Neural cell (in vitro differentiated cells): ENCODE data around the gene VKORC1. TPM values are rescaled to one million over a fixed set of nuclear protein-coding genes. Genes with fewer than 3 reads are reported as not detected.

ENCODE experiments used
- H2AFZ ChIP-seq: fragments of 200-600, 300-800 bp; sonication (generic), shearing (Covaris generic); 2 replicates; pipeline ENCODE4 v1.6.0; 2014; ENCODE audit warnings: low read depth, mild to moderate bottlenecking, antibody characterized with exemption, low read length, moderate library complexity
- H3F3A ChIP-seq: fragments of 200-600 bp; shearing (Covaris generic); 2 replicates; pipeline ENCODE4 v1.6.1; 2016; ENCODE audit warnings: mild to moderate bottlenecking, moderate library complexity, mixed read lengths, antibody characterized with exemption, low read length; ENCODE audit not compliant: insufficient read depth, poor library complexity, severe bottlenecking
- H3K27ac ChIP-seq: fragments of 200-600, 300-800 bp; sonication (generic), shearing (Covaris generic); 2 replicates; pipeline ENCODE4 v1.5.1; 2014; ENCODE audit warnings: mild to moderate bottlenecking, low read length, moderate library complexity
- H3K27me3 ChIP-seq: fragments of 300-800, 200-600 bp; sonication (generic), shearing (Covaris generic); 2 replicates; pipeline ENCODE4 v1.6.0; 2014; ENCODE audit warnings: mild to moderate bottlenecking, low read depth, low read length, moderate library complexity; ENCODE audit not compliant: insufficient read depth
- H3K36me3 ChIP-seq: fragments of 300-800, 200-600 bp; sonication (generic), shearing (Covaris generic); 2 replicates; pipeline ENCODE4 v1.5.1; 2014; ENCODE audit warnings: mild to moderate bottlenecking, antibody characterized with exemption, low read length, moderate library complexity; ENCODE audit not compliant: insufficient read depth
- H3K4me2 ChIP-seq: fragments of 300-800, 200-600 bp; sonication (generic), shearing (Covaris generic); 2 replicates; pipeline ENCODE4 v1.6.0; 2014; ENCODE audit warnings: mild to moderate bottlenecking, low read length
- H3K4me3 ChIP-seq: fragments of 300-800, 200-600 bp; sonication (generic), shearing (Covaris generic); 2 replicates; pipeline ENCODE4 v1.5.1; 2014; ENCODE audit warnings: mild to moderate bottlenecking, low read length, moderate library complexity
- H3K79me2 ChIP-seq: fragments of 200-600 bp; shearing (Covaris generic); replicated peaks from 2 replicates; pipeline ENCODE4 v1.6.0; 2014; ENCODE audit warnings: mild to moderate bottlenecking, low read length, moderate library complexity; ENCODE audit not compliant: insufficient read depth
- H3K9ac ChIP-seq: fragments of 300-800, 200-600 bp; sonication (generic), shearing (Covaris generic); 2 replicates; pipeline ENCODE4 v1.6.1; 2016; ENCODE audit warnings: mild to moderate bottlenecking, low read length, mixed read lengths
- H3K9me2 ChIP-seq: fragments of 200-600 bp; shearing (Covaris generic); 2 replicates; pipeline ENCODE4 v1.6.1; 2016; ENCODE audit warnings: mild to moderate bottlenecking, low read length, mixed read lengths; ENCODE audit not compliant: insufficient read depth
- H3K9me3 ChIP-seq: fragments of 200-600, 300-800 bp; sonication (generic), shearing (Covaris generic); 2 replicates; pipeline ENCODE4 v1.6.1; 2016; ENCODE audit warnings: mild to moderate bottlenecking, mixed run types, low read length, moderate library complexity, mixed read lengths
- H4K20me1 ChIP-seq: fragments of 200-600 bp; shearing (Covaris generic); 2 replicates; pipeline ENCODE4 v1.6.1; 2016; ENCODE audit warnings: mild to moderate bottlenecking, mixed run types; ENCODE audit not compliant: insufficient read depth
- CTCF ChIP-seq: fragments of 450-650 bp; IDR thresholded peaks from 2 replicates; pipeline ENCODE4 v1.5.1; 2014; ENCODE audit warnings: antibody characterized with exemption, mild to moderate bottlenecking, moderate library complexity; ENCODE audit not compliant: poor library complexity, severe bottlenecking
- EP300 ChIP-seq: fragments of 450-650 bp; conservative IDR thresholded peaks from 2 replicates; pipeline ENCODE4 v1.6.1; 2014; ENCODE audit warnings: antibody characterized with exemption, mild to moderate bottlenecking, moderate library complexity; ENCODE audit not compliant: poor library complexity, severe bottlenecking
- EZH2 ChIP-seq: fragments of 200-600, 300-800 bp; shearing (Covaris generic), sonication (generic); IDR thresholded peaks from 2 replicates; pipeline ENCODE4 v1.6.1; 2014; ENCODE audit warnings: antibody characterized with exemption, low read length, borderline replicate concordance, mild to moderate bottlenecking; ENCODE audit not compliant: insufficient read depth, poor library complexity, severe bottlenecking
- MXI1 ChIP-seq: fragments of 450-650 bp; conservative IDR thresholded peaks from 2 replicates; pipeline ENCODE4 v1.6.1; 2014; ENCODE audit warnings: antibody characterized with exemption, mild to moderate bottlenecking; ENCODE audit not compliant: poor library complexity, severe bottlenecking
- POLR2AphosphoS5 ChIP-seq: IDR thresholded peaks from 2 replicates; pipeline ENCODE4 v1.6.1; 2012
- RAD21 ChIP-seq: fragments of 450-650 bp; conservative IDR thresholded peaks from 2 replicates; pipeline ENCODE4 v1.6.1; 2014; ENCODE audit warnings: antibody characterized with exemption, mild to moderate bottlenecking, moderate library complexity
- SMC3 ChIP-seq: fragments of 450-650 bp; conservative IDR thresholded peaks from 2 replicates; pipeline ENCODE4 v1.6.1; 2014; ENCODE audit warnings: antibody characterized with exemption, mild to moderate bottlenecking, moderate library complexity; ENCODE audit not compliant: poor library complexity
- TAF1 ChIP-seq: IDR thresholded peaks from 2 replicates; pipeline ENCODE4 v1.6.1; 2012; ENCODE audit warnings: low read depth
- polyA plus RNA-seq: library from polyadenylated mRNA; depleted of rRNA; stranded (reverse); fragments of >200 nt; gene quantifications from 2 replicates; pipeline ENCODE4 v1.2.3, GENCODE V29; 2014
- TF ChIP-seq, protein P1 (sequence below): IDR thresholded peaks from 2 replicates; pipeline ENCODE4 v1.6.1; 2012; ENCODE audit warnings: borderline replicate concordance

Gene VKORC1
- polyA plus RNA-seq, 1 donor from 2014 or later = 105 TPM

DNA sequence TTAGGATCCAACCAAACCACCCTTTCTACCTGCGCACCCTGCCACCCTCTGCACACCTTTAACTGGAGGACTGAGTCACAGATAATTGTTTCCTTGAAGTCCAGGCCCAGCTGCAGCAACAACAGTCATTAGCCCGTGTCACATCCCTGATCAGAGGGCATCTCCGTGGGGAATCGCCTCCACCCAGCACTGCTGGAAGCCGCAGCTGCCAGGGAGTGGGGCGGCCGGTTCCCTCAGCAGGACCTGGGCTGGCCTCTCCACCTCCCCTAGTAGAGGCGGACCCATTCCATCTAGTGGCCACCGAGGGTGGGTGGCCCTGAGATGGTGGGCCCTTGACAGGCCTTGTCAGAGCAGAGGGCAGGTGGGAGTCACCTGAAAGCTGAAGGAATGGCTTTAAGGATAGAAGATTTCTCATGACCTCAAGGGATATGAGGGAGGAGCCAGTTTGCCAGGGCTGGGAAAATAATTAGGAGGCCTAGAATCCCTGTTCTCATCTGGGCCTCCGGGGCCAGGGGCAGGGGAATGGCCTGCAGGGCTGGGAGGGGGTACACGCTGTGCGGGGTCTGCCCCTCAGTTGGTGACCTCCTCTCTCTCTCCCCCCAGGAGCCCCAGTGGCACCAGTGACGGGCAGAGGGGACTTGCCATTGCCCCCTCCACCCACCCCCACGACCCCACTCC is 12.1 kb downstream of the VKORC1 start:
- no peak overlapping the region for H2AFZ ChIP-seq
- H3K27ac ChIP-seq = no peak overlapping the region
- H3F3A ChIP-seq = no peaks in the 10 kb centered on the region
- no peak overlapping the region for H3K4me3 ChIP-seq
- H3K9ac ChIP-seq = no peak overlapping the region
- H3K79me2 ChIP-seq = peaks cover 6% of the 10 kb centered on the region
- TF ChIP-seq RAD21 (no peak), SMC3 (no peak), EZH2 (no peak), MXI1 (no peak), CTCF (no peak), POLR2AphosphoS5 (no peak), TAF1 (no peak), EP300 (no peak)
- TF ChIP-seq, protein P1, sequence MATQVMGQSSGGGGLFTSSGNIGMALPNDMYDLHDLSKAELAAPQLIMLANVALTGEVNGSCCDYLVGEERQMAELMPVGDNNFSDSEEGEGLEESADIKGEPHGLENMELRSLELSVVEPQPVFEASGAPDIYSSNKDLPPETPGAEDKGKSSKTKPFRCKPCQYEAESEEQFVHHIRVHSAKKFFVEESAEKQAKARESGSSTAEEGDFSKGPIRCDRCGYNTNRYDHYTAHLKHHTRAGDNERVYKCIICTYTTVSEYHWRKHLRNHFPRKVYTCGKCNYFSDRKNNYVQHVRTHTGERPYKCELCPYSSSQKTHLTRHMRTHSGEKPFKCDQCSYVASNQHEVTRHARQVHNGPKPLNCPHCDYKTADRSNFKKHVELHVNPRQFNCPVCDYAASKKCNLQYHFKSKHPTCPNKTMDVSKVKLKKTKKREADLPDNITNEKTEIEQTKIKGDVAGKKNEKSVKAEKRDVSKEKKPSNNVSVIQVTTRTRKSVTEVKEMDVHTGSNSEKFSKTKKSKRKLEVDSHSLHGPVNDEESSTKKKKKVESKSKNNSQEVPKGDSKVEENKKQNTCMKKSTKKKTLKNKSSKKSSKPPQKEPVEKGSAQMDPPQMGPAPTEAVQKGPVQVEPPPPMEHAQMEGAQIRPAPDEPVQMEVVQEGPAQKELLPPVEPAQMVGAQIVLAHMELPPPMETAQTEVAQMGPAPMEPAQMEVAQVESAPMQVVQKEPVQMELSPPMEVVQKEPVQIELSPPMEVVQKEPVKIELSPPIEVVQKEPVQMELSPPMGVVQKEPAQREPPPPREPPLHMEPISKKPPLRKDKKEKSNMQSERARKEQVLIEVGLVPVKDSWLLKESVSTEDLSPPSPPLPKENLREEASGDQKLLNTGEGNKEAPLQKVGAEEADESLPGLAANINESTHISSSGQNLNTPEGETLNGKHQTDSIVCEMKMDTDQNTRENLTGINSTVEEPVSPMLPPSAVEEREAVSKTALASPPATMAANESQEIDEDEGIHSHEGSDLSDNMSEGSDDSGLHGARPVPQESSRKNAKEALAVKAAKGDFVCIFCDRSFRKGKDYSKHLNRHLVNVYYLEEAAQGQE = no peak
- peaks cover 11% of the 10 kb centered on the region for H3K36me3 ChIP-seq
- no peaks in the 10 kb centered on the region for H3K9me3 ChIP-seq
- H4K20me1 ChIP-seq = no peaks in the 10 kb centered on the region
- H3K4me2 ChIP-seq = no peak overlapping the region
- no peaks in the 10 kb centered on the region for H3K9me2 ChIP-seq
- no peaks in the 10 kb centered on the region for H3K27me3 ChIP-seq

DNA sequence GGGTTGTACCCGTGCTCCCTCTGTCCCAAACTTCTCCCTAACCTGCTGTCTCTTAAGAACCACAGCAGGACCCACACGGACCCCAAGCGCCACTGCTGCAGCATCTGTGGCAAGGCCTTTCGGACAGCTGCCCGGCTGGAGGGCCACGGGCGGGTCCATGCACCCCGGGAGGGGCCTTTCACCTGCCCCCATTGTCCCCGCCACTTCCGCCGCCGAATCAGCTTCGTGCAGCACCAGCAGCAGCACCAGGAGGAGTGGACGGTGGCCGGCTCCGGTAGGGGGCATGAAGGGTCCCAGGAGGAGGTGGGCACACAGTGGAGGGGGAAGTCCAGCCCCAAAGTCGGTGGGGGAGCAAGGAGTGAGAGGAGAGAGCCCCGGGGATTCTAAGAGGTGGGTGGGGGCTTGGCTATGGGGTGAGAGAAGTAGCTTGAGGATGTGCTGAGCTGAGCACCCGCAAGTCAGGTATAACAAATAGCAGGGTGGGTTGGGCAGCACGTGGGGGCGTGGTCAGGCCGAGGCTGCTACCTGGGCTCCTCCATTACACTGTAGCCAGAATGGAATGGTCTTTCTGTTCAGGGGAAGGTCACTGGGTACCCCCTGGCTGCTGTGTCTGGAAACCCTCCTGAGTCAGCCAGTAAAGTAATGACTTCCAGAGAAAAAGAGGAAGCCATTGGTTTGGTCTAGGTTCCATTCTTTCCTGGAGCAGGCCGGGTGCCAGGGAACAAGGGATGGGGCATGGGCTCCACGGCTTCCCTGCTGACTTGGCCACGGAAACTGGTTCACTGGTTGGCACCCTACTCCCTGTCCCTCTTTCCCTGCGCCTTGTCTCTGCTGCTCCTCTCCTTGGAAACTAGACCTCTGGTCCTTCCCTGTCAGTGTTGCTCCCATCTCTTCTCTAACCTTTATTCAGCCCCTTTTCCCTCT is 12.9 kb downstream of the VKORC1 start:
- no peak overlapping the region for H3K9ac ChIP-seq
- TF ChIP-seq, protein P1 = no peak
- no peak for TF ChIP-seq EZH2
- no peak for TF ChIP-seq SMC3
- no peak for TF ChIP-seq TAF1
- no peak for TF ChIP-seq EP300
- no peak for TF ChIP-seq POLR2AphosphoS5
- no peak for TF ChIP-seq RAD21
- TF ChIP-seq CTCF = no peak
- no peak for TF ChIP-seq MXI1
- no peak overlapping the region for H3K27ac ChIP-seq
- no peak overlapping the region for H3K4me2 ChIP-seq
- no peak overlapping the region for H3K4me3 ChIP-seq
- H3K9me2 ChIP-seq = no peaks in the 10 kb centered on the region
- no peaks in the 10 kb centered on the region for H4K20me1 ChIP-seq
- H2AFZ ChIP-seq = no peak overlapping the region
- no peaks in the 10 kb centered on the region for H3K27me3 ChIP-seq
- H3K36me3 ChIP-seq = peaks cover 11% of the 10 kb centered on the region
- no peaks in the 10 kb centered on the region for H3F3A ChIP-seq
- H3K9me3 ChIP-seq = no peaks in the 10 kb centered on the region
- H3K79me2 ChIP-seq = peaks cover 6% of the 10 kb centered on the region
